ENCODE data around the gene SLC25A34. TPM values are rescaled to one million over a fixed set of nuclear protein-coding genes. Genes with fewer than 3 reads are reported as not detected.

Gene SLC25A34
- total RNA-seq, 1 donor from 2014 or later = under 0.01 TPM

GRCh38 chr1:15727424-15727823 lies 8.6 kb upstream of the SLC25A34 start:
- Histone ChIP-seq H3K27me3 (ENCODE audit: control insufficient read depth, insufficient read depth, low read length) (no peaks in the 10 kb centered on the region), H3K4me3 (ENCODE audit: low read depth, low read length) (no peak overlapping the region), H3K36me3 (ENCODE audit: control insufficient read depth, insufficient read depth, low read length) (peaks cover 47% of the 10 kb centered on the region)
- TF ChIP-seq, protein P1, sequence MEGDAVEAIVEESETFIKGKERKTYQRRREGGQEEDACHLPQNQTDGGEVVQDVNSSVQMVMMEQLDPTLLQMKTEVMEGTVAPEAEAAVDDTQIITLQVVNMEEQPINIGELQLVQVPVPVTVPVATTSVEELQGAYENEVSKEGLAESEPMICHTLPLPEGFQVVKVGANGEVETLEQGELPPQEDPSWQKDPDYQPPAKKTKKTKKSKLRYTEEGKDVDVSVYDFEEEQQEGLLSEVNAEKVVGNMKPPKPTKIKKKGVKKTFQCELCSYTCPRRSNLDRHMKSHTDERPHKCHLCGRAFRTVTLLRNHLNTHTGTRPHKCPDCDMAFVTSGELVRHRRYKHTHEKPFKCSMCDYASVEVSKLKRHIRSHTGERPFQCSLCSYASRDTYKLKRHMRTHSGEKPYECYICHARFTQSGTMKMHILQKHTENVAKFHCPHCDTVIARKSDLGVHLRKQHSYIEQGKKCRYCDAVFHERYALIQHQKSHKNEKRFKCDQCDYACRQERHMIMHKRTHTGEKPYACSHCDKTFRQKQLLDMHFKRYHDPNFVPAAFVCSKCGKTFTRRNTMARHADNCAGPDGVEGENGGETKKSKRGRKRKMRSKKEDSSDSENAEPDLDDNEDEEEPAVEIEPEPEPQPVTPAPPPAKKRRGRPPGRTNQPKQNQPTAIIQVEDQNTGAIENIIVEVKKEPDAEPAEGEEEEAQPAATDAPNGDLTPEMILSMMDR (IDR thresholded peaks at IDR 0.05; ENCODE audit: insufficient read depth, low read length, severe bottlenecking) = no peak
- DNase-seq (ENCODE audit: low read depth) (no peak), FAIRE-seq (no peak)

DNA sequence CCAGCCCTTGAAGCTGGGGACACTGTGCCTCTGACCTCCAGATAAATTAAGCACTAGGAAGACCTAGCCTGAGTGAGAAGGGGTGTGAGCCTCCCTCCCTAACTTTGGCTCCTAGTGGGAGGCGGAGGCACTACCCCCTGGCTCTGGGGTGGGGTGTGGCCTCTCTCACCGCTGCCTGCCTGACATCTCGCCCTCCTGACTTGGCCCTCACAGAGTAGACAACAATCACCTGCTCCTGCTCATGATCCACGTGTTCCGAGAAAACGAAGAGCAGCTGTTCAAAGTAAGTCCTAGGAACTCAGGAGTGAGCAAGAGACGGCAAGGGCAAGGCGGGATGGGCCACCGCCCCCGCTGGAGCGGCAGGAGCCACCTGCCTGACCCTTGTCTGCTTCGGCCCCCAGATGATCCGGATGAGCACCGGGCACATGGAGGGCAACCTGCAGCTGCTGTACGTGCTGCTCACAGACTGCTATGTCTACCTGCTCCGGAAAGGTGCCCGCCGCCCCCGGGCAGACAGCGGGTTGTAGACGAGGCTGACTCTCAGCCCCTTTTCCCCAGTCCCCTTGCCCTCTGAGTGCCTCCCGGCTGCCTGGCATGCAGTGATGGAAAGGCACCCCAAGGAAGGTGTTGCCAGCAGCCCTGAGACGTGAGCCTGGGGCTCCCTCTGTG lies 8.1 kb upstream of the SLC25A34 start:
- TF ChIP-seq, protein P1 (IDR thresholded peaks at IDR 0.05; ENCODE audit: insufficient read depth, low read length, severe bottlenecking) = no peak
- no peak overlapping the region for H3K4me3 ChIP-seq (ENCODE audit: low read depth, low read length)
- FAIRE-seq (no peak), DNase-seq (ENCODE audit: low read depth) (no peak)
- H3K36me3 ChIP-seq (ENCODE audit: control insufficient read depth, insufficient read depth, low read length) = peaks cover 45% of the 10 kb centered on the region
- H3K27me3 ChIP-seq (ENCODE audit: control insufficient read depth, insufficient read depth, low read length) = no peaks in the 10 kb centered on the region

GRCh38 chr1:15728937-15729657 lies 7.0 kb upstream of the SLC25A34 start:
- TF ChIP-seq, protein P1 (IDR thresholded peaks at IDR 0.05; ENCODE audit: insufficient read depth, low read length, severe bottlenecking) = no peak
- peak; percentile 32 for FAIRE-seq
- Histone ChIP-seq H3K27me3 (ENCODE audit: control insufficient read depth, insufficient read depth, low read length) (no peaks in the 10 kb centered on the region), H3K36me3 (ENCODE audit: control insufficient read depth, insufficient read depth, low read length) (peaks cover 41% of the 10 kb centered on the region), H3K4me3 (ENCODE audit: low read depth, low read length) (no peak overlapping the region)
- no peak for DNase-seq (ENCODE audit: low read depth)

DNA sequence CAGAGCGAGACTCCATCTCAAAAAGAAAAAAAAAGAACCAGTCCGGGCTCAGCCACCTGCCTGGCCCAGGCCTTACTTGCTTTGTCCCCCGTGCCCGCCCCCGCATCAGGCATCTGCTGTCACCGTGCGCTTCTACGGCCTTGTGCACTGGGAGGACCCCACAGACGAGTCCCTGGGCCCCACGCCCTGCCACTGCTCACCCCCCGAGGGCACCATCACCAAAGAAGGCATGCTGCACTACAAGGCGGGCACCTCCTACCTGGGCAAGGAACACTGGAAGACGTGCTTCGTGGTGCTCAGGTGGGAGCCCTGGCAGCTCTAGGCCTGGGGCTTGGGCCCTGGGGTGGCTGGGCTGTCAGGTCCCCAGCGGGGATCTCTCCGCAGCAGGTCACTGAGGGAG lies 5.6 kb upstream of the SLC25A34 start:
- no peak for FAIRE-seq
- peaks cover 38% of the 10 kb centered on the region for H3K36me3 ChIP-seq (ENCODE audit: control insufficient read depth, insufficient read depth, low read length)

GRCh38 chr1:15730936-15731335 lies 5.1 kb upstream of the SLC25A34 start:
- FAIRE-seq = no peak
- TF ChIP-seq, protein P1 (IDR thresholded peaks at IDR 0.05; ENCODE audit: insufficient read depth, low read length, severe bottlenecking) = no peak
- no peak for DNase-seq (ENCODE audit: low read depth)
- H3K27me3 ChIP-seq (ENCODE audit: control insufficient read depth, insufficient read depth, low read length) = no peaks in the 10 kb centered on the region
- peaks cover 36% of the 10 kb centered on the region for H3K36me3 ChIP-seq (ENCODE audit: control insufficient read depth, insufficient read depth, low read length)
- H3K4me3 ChIP-seq (ENCODE audit: low read depth, low read length) = no peak overlapping the region

More for the DNA sequence above, 5.6 kb upstream of the SLC25A34 start:
- no peaks in the 10 kb centered on the region for H3K27me3 ChIP-seq (ENCODE audit: control insufficient read depth, insufficient read depth, low read length)
- no peak overlapping the region for H3K4me3 ChIP-seq (ENCODE audit: low read depth, low read length)
- DNase-seq (ENCODE audit: low read depth) = no peak
- TF ChIP-seq, protein P1 (IDR thresholded peaks at IDR 0.05; ENCODE audit: insufficient read depth, low read length, severe bottlenecking) = no peak

Data from bronchial epithelial cell (primary cell).